GM10266 (cell line): Measurements from ENCODE around the gene SPATA6L.

ENCODE experiments used
- DNase-seq: peaks from one replicate; pipeline ENCODE4 v3.0.0; 2012; ENCODE audit errors: extremely low spot score
- TF ChIP-seq, protein P1 (sequence below): IDR thresholded peaks from 2 replicates; pipeline ENCODE4 v1.5.1; 2012; ENCODE audit warnings: mild to moderate bottlenecking, low read depth; ENCODE audit not compliant: control insufficient read depth, insufficient read depth; ENCODE audit errors: missing control alignments

The SPATA6L gene

DNA sequence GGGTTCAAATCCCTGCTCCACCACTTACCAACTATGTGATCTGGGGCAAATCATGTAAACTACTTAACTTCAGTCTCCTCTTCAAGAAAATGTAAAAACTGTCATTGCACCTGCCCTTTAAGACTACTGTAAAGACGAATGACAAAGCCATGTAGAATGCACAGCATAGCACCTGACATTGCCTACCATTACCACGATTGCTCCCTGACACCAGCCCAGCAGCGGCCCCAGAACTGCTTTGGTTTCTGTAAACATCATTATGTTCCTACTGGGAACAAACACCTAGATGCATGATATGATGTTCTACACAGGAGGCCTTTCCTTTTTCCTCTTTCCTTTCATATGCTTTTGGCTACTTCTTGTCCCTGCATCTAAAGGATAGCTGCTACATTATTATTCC is 27.3 kb downstream of the SPATA6L start:
- DNase-seq, result no peak
- TF ChIP-seq, protein P1, sequence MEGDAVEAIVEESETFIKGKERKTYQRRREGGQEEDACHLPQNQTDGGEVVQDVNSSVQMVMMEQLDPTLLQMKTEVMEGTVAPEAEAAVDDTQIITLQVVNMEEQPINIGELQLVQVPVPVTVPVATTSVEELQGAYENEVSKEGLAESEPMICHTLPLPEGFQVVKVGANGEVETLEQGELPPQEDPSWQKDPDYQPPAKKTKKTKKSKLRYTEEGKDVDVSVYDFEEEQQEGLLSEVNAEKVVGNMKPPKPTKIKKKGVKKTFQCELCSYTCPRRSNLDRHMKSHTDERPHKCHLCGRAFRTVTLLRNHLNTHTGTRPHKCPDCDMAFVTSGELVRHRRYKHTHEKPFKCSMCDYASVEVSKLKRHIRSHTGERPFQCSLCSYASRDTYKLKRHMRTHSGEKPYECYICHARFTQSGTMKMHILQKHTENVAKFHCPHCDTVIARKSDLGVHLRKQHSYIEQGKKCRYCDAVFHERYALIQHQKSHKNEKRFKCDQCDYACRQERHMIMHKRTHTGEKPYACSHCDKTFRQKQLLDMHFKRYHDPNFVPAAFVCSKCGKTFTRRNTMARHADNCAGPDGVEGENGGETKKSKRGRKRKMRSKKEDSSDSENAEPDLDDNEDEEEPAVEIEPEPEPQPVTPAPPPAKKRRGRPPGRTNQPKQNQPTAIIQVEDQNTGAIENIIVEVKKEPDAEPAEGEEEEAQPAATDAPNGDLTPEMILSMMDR, result no peak

- no peak for DNase-seq
- TF ChIP-seq, protein P1, result no peak
These were observed 35.4 kb downstream of the SPATA6L start for GRCh38 chr9:4630836-4631235.

GRCh38 chr9:4622016-4622415 is 44.3 kb downstream of the SPATA6L start:
- TF ChIP-seq, protein P1, result no peak
- no peak for DNase-seq

- TF ChIP-seq, protein P1, result no peak
- no peak for DNase-seq
These were observed 45.3 kb downstream of the SPATA6L start for GRCh38 chr9:4620881-4621555.

- DNase-seq, result no peak
- TF ChIP-seq, protein P1, result no peak
These were observed 46.1 kb downstream of the SPATA6L start for GRCh38 chr9:4620057-4620765.

GRCh38 chr9:4618700-4619099 is 47.6 kb downstream of the SPATA6L start:
- TF ChIP-seq, protein P1, result no peak
- DNase-seq, result no peak

DNA sequence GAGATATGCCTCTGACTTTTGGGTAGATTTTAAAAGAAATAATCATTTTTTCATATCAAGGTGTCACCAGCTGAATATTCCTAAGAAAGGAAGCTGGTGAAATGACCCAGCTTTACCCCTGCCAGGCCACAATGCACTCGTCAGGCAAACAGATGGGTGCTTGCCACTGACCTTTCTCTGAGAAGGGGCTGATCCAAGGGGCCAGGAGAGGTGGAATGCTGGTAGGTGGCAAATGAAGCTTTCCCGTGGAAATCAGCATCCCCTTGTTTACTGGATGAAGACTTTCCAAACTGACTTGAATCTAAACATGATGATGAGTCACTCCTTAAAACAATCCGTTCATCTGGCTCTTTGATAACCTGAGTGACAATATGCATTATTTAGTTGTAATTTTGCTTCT is 48.5 kb downstream of the SPATA6L start:
- DNase-seq, result no peak
- TF ChIP-seq, protein P1, result no peak
